ENCODE measurements around the gene RGMA. TPM values are rescaled to one million over a fixed set of nuclear protein-coding genes. Genes with fewer than 3 reads are reported as not detected.

The RGMA gene
- total RNA-seq, 1 donor from 2014 or later: 11.4 TPM

GRCh38 chr15:93129702-93130488, 40.9 kb upstream of the RGMA start:
- H3K36me3 Mint-ChIP-seq (ENCODE audit: insufficient read depth): no peaks in the 10 kb centered on the region
- H3K27me3 Mint-ChIP-seq: peaks cover 12% of the 10 kb centered on the region
- H3K4me1 Mint-ChIP-seq (ENCODE audit: low read depth): peaks cover 3% of the 10 kb centered on the region
- no peak for TF ChIP-seq CTCF (IDR thresholded peaks at IDR 0.05; ENCODE audit: unreplicated experiment)
- H3K27ac Mint-ChIP-seq: no peak overlapping the region
- DNase-seq (ENCODE audit: low spot score, unreplicated experiment): no peak
- no peak overlapping the region for H3K4me3 Mint-ChIP-seq (ENCODE audit: low read depth)
- H3K9me3 Mint-ChIP-seq (ENCODE audit: low read depth): no peaks in the 10 kb centered on the region

- no peak for TF ChIP-seq CTCF (IDR thresholded peaks at IDR 0.05; ENCODE audit: unreplicated experiment)
- Mint-ChIP-seq H3K4me1 (ENCODE audit: low read depth) (peaks cover 3% of the 10 kb centered on the region), H3K27ac (no peak overlapping the region), H3K4me3 (ENCODE audit: low read depth) (no peak overlapping the region), H3K27me3 (peaks cover 16% of the 10 kb centered on the region), H3K9me3 (ENCODE audit: low read depth) (no peaks in the 10 kb centered on the region), H3K36me3 (ENCODE audit: insufficient read depth) (no peaks in the 10 kb centered on the region)
- DNase-seq (ENCODE audit: low spot score, unreplicated experiment): no peak
Measured at GRCh38 chr15:93127286-93127685, 38.3 kb upstream of the RGMA start.

DNA sequence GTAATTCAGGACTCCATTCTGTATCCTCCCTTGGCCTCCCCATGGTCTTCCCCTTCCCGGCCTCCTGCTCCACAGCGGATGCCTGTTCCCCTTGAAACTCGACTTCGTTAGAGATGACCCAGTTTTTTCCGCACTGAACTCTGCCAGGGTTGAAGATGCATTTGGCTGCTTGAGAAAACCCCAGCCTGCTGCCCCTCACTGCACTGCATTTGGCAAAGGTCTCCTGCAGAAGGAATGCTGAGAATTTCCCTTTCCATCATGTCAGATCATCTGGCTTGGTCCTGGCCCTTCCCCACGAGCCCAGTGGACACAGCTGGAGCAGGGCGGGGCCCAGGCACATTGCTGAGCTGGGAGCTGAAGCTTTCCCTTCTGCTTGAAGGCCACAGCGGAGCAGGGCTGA, 37.6 kb upstream of the RGMA start:
- TF ChIP-seq CTCF (IDR thresholded peaks at IDR 0.05; ENCODE audit: unreplicated experiment): no peak
- H3K27me3 Mint-ChIP-seq: peaks cover 16% of the 10 kb centered on the region
- no peak overlapping the region for H3K4me3 Mint-ChIP-seq (ENCODE audit: low read depth)
- H3K4me1 Mint-ChIP-seq (ENCODE audit: low read depth): peaks cover 3% of the 10 kb centered on the region
- DNase-seq (ENCODE audit: low spot score, unreplicated experiment): no peak
- H3K27ac Mint-ChIP-seq: no peak overlapping the region
- H3K9me3 Mint-ChIP-seq (ENCODE audit: low read depth): no peaks in the 10 kb centered on the region
- no peaks in the 10 kb centered on the region for H3K36me3 Mint-ChIP-seq (ENCODE audit: insufficient read depth)

DNA sequence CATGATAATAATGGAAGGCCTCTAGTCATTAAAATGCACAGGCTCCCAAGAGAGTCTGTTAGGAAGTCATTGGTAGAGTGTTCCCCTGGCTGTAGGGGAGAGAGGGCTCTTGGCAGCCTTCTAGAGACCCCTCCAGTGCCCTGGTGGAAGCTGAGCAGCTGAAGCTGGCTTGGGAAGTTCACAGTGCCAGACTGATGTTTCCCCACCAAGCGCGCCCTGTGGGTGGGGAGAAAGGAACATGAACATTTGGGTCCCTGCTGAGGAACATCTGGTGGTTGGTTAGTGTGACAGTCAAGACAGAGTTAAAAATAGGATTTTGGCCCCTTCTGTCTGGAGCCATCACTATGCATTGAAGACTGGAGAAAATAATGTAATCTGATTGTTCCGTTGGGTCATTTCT, 37.1 kb upstream of the RGMA start:
- no peak overlapping the region for H3K27ac Mint-ChIP-seq

GRCh38 chr15:93124126-93124525, 35.1 kb upstream of the RGMA start:
- DNase-seq (ENCODE audit: low spot score, unreplicated experiment): no peak
- Mint-ChIP-seq H3K36me3 (ENCODE audit: insufficient read depth) (no peaks in the 10 kb centered on the region), H3K4me3 (ENCODE audit: low read depth) (no peak overlapping the region), H3K27ac (no peak overlapping the region), H3K27me3 (peaks cover 18% of the 10 kb centered on the region), H3K4me1 (ENCODE audit: low read depth) (no peaks in the 10 kb centered on the region), H3K9me3 (ENCODE audit: low read depth) (no peaks in the 10 kb centered on the region)
- no peak for TF ChIP-seq CTCF (IDR thresholded peaks at IDR 0.05; ENCODE audit: unreplicated experiment)

More for the DNA sequence above, 37.1 kb upstream of the RGMA start:
- Mint-ChIP-seq H3K4me1 (ENCODE audit: low read depth) (peaks cover 3% of the 10 kb centered on the region), H3K9me3 (ENCODE audit: low read depth) (no peaks in the 10 kb centered on the region), H3K27me3 (peaks cover 16% of the 10 kb centered on the region), H3K36me3 (ENCODE audit: insufficient read depth) (no peaks in the 10 kb centered on the region), H3K4me3 (ENCODE audit: low read depth) (no peak overlapping the region)
- no peak for TF ChIP-seq CTCF (IDR thresholded peaks at IDR 0.05; ENCODE audit: unreplicated experiment)
- no peak for DNase-seq (ENCODE audit: low spot score, unreplicated experiment)

Data from progenitor cell of endocrine pancreas (in vitro differentiated cells).